Embryonic facial prominence (tissue), 1 donor: ENCODE results near the gene DCTN2.
"Not testable (repeated sequence)": the region's sequence is repeated elsewhere in the genome, so short reads cannot be mapped to it uniquely, and the experiment has no call there.

ENCODE experiments used
- DNase-seq: peaks from one replicate; pipeline ENCODE4 v3.0.0-alpha.2; 2016; ENCODE audit errors: extremely low spot score

The DCTN2 gene

GRCh38 chr12:57546438-57547287 lies at the start of gene DCTN2:
Gene DCTN2 (minus strand): TSS chr12:57547192. CDS start chr12:57547063, 129 bp downstream.
- peak; percentile 97 for DNase-seq

GRCh38 chr12:57593187-57593586 lies 46.2 kb upstream of the DCTN2 start:
- no peak for DNase-seq

GRCh38 chr12:57592551-57593165 lies 45.7 kb upstream of the DCTN2 start:
- no peak for DNase-seq

- no peak for DNase-seq
Observed at GRCh38 chr12:57591782-57592325, 44.9 kb upstream of the DCTN2 start.

DNA sequence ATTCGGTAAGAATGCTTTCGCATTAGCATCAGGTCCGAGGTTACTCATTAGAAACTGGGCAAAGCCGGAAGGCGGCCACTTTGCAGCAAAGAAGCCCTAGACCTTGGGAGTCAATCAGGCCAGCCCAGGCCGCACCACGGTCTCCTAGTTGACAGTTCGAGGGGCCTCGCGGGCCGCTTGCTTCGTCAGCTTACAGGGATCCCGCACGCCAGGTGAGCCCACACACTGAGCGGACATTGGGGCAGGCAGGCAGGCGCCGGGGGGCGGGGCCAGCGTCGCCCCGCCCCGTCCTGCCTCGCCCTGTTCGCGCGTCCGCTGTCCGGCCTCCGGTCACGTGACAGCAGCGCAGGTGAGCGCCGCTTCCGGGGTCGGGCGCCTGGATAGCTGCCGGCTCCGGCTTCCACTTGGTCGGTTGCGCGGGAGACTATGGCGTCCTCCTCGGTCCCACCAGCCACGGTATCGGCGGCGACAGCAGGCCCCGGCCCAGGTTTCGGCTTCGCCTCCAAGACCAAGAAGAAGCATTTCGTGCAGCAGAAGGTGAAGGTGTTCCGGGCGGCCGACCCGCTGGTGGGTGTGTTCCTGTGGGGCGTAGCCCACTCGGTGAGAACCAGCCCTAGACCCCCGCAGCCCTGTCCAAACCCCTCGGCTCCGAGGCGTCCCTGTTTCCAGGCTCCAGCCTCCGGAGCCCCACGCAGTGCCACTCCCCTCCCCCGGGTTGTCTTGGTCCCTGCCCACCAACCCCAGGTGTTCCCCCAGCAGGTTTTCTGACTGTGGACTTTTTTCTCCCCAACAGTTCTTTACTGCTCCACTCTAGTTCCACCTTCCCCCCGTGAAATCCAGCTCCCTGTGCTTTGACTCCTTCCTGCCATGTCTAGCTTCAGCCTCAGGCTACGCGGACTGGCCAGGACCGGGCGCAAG lies 44.1 kb upstream of the DCTN2 start, which contains the start of gene PIP4K2C:
TSS of gene PIP4K2C (plus strand) at position 329 of the 918 bp plus-strand sequence. CDS start at position 427, 98 bp downstream.
- no peak for DNase-seq

DNA sequence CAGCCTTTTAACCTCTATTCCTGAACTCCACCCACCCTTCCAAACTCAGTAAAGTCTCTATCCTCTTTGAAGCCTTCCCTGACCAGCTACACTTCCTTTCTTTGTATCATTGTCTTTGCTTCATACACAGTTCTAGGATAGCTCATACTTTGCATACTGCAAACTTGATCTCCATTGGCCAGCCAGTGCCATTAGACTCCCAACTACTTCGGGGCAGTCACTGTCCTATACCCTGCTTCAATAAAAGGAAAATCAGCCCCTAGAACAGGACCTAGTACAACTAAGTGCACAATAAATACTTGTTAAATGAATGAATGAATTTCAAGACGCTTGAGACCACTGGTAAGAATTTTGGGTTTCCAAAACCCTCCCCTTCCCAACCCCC lies 43.5 kb upstream of the DCTN2 start:
- no peak for DNase-seq

- not testable (repeated sequence) for DNase-seq
Observed at GRCh38 chr12:57588951-57589610, 42.1 kb upstream of the DCTN2 start.

GRCh38 chr12:57586832-57587429 lies 39.9 kb upstream of the DCTN2 start:
- no peak for DNase-seq

DNA sequence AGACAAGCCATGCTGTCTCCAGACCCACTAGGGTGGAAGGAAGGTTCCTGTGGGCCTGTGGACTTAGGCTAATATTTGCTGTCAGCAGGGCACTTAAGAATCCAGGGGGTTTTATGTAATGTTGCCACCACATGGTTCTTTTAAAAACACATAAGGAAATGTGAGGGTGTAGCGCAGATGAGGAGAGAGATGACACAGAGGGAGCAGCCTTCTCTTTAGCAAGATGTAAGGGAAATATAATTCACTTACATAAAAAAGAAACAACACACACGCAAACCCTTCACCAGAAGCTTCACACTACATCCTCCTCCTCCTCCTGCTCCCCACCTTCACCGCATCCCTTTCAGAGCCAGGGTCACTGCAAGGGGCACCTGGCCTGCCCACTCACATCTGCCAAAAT lies 39.1 kb upstream of the DCTN2 start:
- DNase-seq = no peak

DNA sequence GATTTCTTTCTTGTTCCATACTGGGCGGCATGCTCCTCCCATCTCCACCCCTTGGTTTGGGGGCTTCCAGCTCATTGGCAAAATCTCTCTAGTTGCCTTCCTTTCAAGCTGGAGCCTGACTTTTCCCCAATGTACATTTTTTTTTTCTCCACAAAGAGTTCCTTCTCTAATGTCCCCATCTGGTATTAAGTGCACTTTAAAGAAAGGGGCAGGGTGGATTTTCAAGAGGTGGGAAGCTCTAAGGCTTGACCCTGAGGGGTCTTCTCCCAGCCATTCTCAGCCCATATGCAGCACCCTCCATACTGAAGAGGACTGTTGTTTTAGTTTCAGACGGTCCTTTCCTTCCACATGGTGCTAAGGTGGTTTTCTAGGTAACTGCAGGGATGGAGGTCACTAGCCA lies 38.2 kb upstream of the DCTN2 start:
- DNase-seq = no peak

DNA sequence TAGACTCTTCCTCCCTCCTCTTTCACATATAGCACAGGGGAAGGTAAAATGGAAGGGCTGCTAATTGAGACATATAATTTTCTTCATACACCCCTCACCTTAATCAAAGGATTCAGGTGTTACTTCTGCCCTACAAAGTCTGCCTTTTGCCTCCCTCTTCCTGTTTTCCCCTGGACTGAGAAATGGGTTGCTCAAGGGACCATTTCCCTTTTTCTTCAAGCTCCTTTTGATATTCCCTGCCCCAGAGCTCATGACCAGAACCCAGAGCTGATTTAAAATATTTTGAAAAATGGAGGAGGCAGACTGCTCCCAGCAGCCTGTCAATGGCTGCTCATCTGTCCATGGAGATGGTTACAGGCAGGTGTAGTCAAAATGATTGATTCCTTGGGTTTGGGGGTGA lies 37.7 kb upstream of the DCTN2 start:
- no peak for DNase-seq

GRCh38 chr12:57584050-57584449 lies 37.1 kb upstream of the DCTN2 start:
- no peak for DNase-seq

GRCh38 chr12:57583008-57583831 lies 36.2 kb upstream of the DCTN2 start:
- peak; percentile 63 for DNase-seq

GRCh38 chr12:57582440-57582839 lies 35.4 kb upstream of the DCTN2 start:
- DNase-seq = no peak

DNA sequence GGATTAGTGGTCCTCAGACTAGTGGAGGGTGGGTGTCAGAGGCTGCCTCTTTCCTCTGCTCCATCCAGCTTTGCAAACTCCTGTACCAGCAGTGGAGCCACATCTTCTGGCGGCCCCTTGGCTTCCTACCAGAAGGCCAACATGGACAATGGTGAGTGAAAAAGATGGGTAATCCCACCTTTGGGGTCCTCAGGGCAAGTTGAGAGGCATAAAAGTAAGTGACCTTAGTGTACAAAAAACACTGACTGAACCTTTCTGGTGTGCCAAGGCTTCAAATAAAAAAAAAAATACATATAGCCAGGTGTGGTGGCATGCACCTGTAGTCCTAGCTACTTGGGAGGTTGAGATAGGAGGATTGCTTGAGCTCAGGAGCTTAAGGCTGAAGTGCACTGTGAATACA lies 34.8 kb upstream of the DCTN2 start:
- no peak for DNase-seq

- no peak for DNase-seq
Observed at GRCh38 chr12:57580466-57580795, 33.4 kb upstream of the DCTN2 start.

GRCh38 chr12:57579677-57580465 lies 32.9 kb upstream of the DCTN2 start:
- no peak for DNase-seq

- DNase-seq = no peak
Observed at GRCh38 chr12:57579011-57579410, 32.0 kb upstream of the DCTN2 start.
